Measurements from ENCODE around the gene TMCO2. TPM values are rescaled to one million over a fixed set of nuclear protein-coding genes. Genes with fewer than 3 reads are reported as not detected.

TMCO2 gene
- total and polyA plus RNA-seq, 8 donors: not detected

- no peak overlapping the region for H3K4me3 ChIP-seq
- 94 to 95% methylated on average over 3 of the region's 3 CpGs for WGBS, 2 donors
- peaks cover 0 to 9% (median 0%) of the 10 kb centered on the region in 3 donors for H3K36me3 ChIP-seq
- ATAC-seq (no peak), FAIRE-seq (no peak), DNase-seq (no peak)
- intact Hi-C loops (cut with DNase I): no loop called here
- H3K4me1 ChIP-seq: peaks cover 7 to 11% (median 7%) of the 10 kb centered on the region in 3 donors
- no peaks in the 10 kb centered on the region for H3K9me3 ChIP-seq
- TF ChIP-seq CTCF (IDR thresholded peaks at IDR 0.05): no peak
- H3K27ac ChIP-seq: no peak overlapping the region
- H3K27me3 ChIP-seq: no peaks in the 10 kb centered on the region
Measured at GRCh38 chr1:40276122-40276521, 28.4 kb downstream of the TMCO2 start.

GRCh38 chr1:40281853-40282252 lies 34.1 kb downstream of the TMCO2 start:
- H3K9me3 ChIP-seq: no peaks in the 10 kb centered on the region
- FAIRE-seq (no peak), ATAC-seq (peak in 1 of 4 donors; percentile 14), DNase-seq (no peak)
- no peaks in the 10 kb centered on the region for H3K4me1 ChIP-seq
- no peak for TF ChIP-seq CTCF (IDR thresholded peaks at IDR 0.05)
- intact Hi-C loops (cut with DNase I): no loop called here
- peaks cover 0 to 16% (median 0%) of the 10 kb centered on the region in 3 donors for H3K36me3 ChIP-seq
- H3K27ac ChIP-seq: no peak overlapping the region
- H3K27me3 ChIP-seq: no peaks in the 10 kb centered on the region
- 53 to 58% methylated on average over 2 of the region's 2 CpGs for WGBS, 2 donors
- no peak overlapping the region for H3K4me3 ChIP-seq

- no peaks in the 10 kb centered on the region for H3K9me3 ChIP-seq
- intact Hi-C loops (cut with DNase I): no loop called here
- no peaks in the 10 kb centered on the region for H3K4me1 ChIP-seq
- peaks cover 0 to 25% (median 0%) of the 10 kb centered on the region in 3 donors for H3K36me3 ChIP-seq
- no peaks in the 10 kb centered on the region for H3K27me3 ChIP-seq
- no peak for TF ChIP-seq CTCF (IDR thresholded peaks at IDR 0.05)
- DNase-seq (no peak), ATAC-seq (no peak), FAIRE-seq (no peak)
- WGBS, 2 donors: 76 to 88% methylated on average over 2 of the region's 2 CpGs
- no peak overlapping the region for H3K27ac ChIP-seq
- H3K4me3 ChIP-seq: no peak overlapping the region
Measured at GRCh38 chr1:40291293-40291692, 43.6 kb downstream of the TMCO2 start.

- no peak for TF ChIP-seq CTCF (IDR thresholded peaks at IDR 0.05)
- DNase-seq (peak in 1 of 6 donors; percentile 26), ATAC-seq (peak in 1 of 4 donors; percentile 50), FAIRE-seq (no peak)
- no peak overlapping the region for H3K4me3 ChIP-seq
- no peak overlapping the region for H3K27ac ChIP-seq
- no peaks in the 10 kb centered on the region for H3K27me3 ChIP-seq
- no peaks in the 10 kb centered on the region for H3K4me1 ChIP-seq
- 45 to 56% methylated on average over 7 to 8 of the region's 8 CpGs for WGBS, 2 donors
- no peaks in the 10 kb centered on the region for H3K36me3 ChIP-seq
- intact Hi-C loops (cut with DNase I): no loop called here
- no peaks in the 10 kb centered on the region for H3K9me3 ChIP-seq
Measured at GRCh38 chr1:40299366-40300248, 51.9 kb downstream of the TMCO2 start.

GRCh38 chr1:40300249-40300567 lies 52.5 kb downstream of the TMCO2 start:
- intact Hi-C loops (cut with DNase I): no loop called here
- Histone ChIP-seq H3K27me3 (no peaks in the 10 kb centered on the region), H3K9me3 (no peaks in the 10 kb centered on the region), H3K4me3 (no peak overlapping the region), H3K36me3 (no peaks in the 10 kb centered on the region), H3K27ac (no peak overlapping the region), H3K4me1 (no peaks in the 10 kb centered on the region)
- 80 to 88% methylated on average over 1 of the region's 1 CpG for WGBS, 2 donors
- TF ChIP-seq CTCF (IDR thresholded peaks at IDR 0.05): no peak
- FAIRE-seq (no peak), ATAC-seq (no peak), DNase-seq (no peak)
